Measurements from ENCODE around the gene SLC22A17. TPM values are rescaled to one million over a fixed set of nuclear protein-coding genes. Genes with fewer than 3 reads are reported as not detected.
"Not testable (repeated sequence)": the region's sequence is repeated elsewhere in the genome, so short reads cannot be mapped to it uniquely, and the experiment has no call there.

Gene SLC22A17
- total and polyA plus RNA-seq, 4 donors: 1.1 to 14.6 (median 2.6) TPM

GRCh38 chr14:23326491-23327332 is 26.0 kb downstream of the SLC22A17 start:
- Histone ChIP-seq H3K9me3 (ENCODE audit: control insufficient read depth in 4 of 4, low read length in 3 of 4) (no peaks in the 10 kb centered on the region), H3K36me3 (ENCODE audit: control insufficient read depth in 4 of 4, insufficient read depth in 3 of 4, low read depth in 1 of 4, low read length in 3 of 4) (peaks cover 8 to 22% (median 21%) of the 10 kb centered on the region in 4 donors), H3K27me3 (ENCODE audit: control insufficient read depth in 4 of 4, insufficient read depth in 4 of 4, low read length in 3 of 4) (no peaks in the 10 kb centered on the region), H3K4me1 (ENCODE audit: control insufficient read depth in 4 of 4, insufficient read depth in 4 of 4, low read length in 3 of 4) (peaks cover 0 to 20% (median 12%) of the 10 kb centered on the region in 4 donors), H3K4me3 (ENCODE audit: low read depth in 1 of 3, low read length in 3 of 3) (no peak overlapping the region), H3K27ac (ENCODE audit: low read depth in 1 of 2, low read length in 2 of 2) (no peak overlapping the region), H3K9ac (ENCODE audit: low read depth in 1 of 2, low read length in 2 of 2) (no peak overlapping the region)
- TF ChIP-seq MAX (IDR thresholded peaks at IDR 0.05) (no peak), TAF1 (conservative IDR thresholded peaks at IDR 0.05) (no peak), SP1 (IDR thresholded peaks at IDR 0.05) (no peak), HNF4A (conservative IDR thresholded peaks at IDR 0.05) (no peak), GABPA (IDR thresholded peaks at IDR 0.05 in 1 of 2, conservative IDR thresholded peaks at IDR 0.05 in 1 of 2) (no peak), JUND (IDR thresholded peaks at IDR 0.05) (no peak), HNF4G (IDR thresholded peaks at IDR 0.05) (no peak), RAD21 (IDR thresholded peaks at IDR 0.05) (no peak), YY1 (IDR thresholded peaks at IDR 0.05) (no peak), RXRA (IDR thresholded peaks at IDR 0.05) (no peak), CTCF (IDR thresholded peaks at IDR 0.05; ENCODE audit: low read depth, low read length, missing input control) (no peak), FOXA2 (IDR thresholded peaks at IDR 0.05) (no peak), FOXA1 (IDR thresholded peaks at IDR 0.05) (no peak), EGR1 (IDR thresholded peaks at IDR 0.05; ENCODE audit: low read depth in 2 of 2) (no peak), NR2F2 (IDR thresholded peaks at IDR 0.05) (no peak)
- TF ChIP-seq, protein P1, sequence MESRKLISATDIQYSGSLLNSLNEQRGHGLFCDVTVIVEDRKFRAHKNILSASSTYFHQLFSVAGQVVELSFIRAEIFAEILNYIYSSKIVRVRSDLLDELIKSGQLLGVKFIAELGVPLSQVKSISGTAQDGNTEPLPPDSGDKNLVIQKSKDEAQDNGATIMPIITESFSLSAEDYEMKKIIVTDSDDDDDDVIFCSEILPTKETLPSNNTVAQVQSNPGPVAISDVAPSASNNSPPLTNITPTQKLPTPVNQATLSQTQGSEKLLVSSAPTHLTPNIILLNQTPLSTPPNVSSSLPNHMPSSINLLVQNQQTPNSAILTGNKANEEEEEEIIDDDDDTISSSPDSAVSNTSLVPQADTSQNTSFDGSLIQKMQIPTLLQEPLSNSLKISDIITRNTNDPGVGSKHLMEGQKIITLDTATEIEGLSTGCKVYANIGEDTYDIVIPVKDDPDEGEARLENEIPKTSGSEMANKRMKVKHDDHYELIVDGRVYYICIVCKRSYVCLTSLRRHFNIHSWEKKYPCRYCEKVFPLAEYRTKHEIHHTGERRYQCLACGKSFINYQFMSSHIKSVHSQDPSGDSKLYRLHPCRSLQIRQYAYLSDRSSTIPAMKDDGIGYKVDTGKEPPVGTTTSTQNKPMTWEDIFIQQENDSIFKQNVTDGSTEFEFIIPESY (IDR thresholded peaks at IDR 0.05): no peak
- TF ChIP-seq, protein P2, sequence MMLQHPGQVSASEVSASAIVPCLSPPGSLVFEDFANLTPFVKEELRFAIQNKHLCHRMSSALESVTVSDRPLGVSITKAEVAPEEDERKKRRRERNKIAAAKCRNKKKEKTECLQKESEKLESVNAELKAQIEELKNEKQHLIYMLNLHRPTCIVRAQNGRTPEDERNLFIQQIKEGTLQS (IDR thresholded peaks at IDR 0.05): no peak
- TF ChIP-seq, protein P3, sequence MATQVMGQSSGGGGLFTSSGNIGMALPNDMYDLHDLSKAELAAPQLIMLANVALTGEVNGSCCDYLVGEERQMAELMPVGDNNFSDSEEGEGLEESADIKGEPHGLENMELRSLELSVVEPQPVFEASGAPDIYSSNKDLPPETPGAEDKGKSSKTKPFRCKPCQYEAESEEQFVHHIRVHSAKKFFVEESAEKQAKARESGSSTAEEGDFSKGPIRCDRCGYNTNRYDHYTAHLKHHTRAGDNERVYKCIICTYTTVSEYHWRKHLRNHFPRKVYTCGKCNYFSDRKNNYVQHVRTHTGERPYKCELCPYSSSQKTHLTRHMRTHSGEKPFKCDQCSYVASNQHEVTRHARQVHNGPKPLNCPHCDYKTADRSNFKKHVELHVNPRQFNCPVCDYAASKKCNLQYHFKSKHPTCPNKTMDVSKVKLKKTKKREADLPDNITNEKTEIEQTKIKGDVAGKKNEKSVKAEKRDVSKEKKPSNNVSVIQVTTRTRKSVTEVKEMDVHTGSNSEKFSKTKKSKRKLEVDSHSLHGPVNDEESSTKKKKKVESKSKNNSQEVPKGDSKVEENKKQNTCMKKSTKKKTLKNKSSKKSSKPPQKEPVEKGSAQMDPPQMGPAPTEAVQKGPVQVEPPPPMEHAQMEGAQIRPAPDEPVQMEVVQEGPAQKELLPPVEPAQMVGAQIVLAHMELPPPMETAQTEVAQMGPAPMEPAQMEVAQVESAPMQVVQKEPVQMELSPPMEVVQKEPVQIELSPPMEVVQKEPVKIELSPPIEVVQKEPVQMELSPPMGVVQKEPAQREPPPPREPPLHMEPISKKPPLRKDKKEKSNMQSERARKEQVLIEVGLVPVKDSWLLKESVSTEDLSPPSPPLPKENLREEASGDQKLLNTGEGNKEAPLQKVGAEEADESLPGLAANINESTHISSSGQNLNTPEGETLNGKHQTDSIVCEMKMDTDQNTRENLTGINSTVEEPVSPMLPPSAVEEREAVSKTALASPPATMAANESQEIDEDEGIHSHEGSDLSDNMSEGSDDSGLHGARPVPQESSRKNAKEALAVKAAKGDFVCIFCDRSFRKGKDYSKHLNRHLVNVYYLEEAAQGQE (IDR thresholded peaks at IDR 0.05): no peak
- DNase-seq (ENCODE audit: low spot score): no peak
- WGBS: 73% methylated on average over 13 of the region's 13 CpGs

DNA sequence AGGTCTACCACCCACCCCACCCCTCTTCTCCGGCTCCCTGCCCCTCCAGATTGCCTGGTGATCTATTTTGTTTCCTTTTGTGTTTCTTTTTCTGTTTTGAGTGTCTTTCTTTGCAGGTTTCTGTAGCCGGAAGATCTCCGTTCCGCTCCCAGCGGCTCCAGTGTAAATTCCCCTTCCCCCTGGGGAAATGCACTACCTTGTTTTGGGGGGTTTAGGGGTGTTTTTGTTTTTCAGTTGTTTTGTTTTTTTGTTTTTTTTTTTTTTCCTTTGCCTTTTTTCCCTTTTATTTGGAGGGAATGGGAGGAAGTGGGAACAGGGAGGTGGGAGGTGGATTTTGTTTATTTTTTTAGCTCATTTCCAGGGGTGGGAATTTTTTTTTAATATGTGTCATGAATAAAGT is 26.9 kb downstream of the SLC22A17 start:
- H3K4me1 ChIP-seq (ENCODE audit: control insufficient read depth in 4 of 4, insufficient read depth in 4 of 4, low read length in 3 of 4): peaks cover 0 to 21% (median 12%) of the 10 kb centered on the region in 4 donors
- not testable (repeated sequence) for H3K4me3 ChIP-seq (ENCODE audit: low read depth in 1 of 3, low read length in 3 of 3); H3K27ac ChIP-seq (ENCODE audit: low read depth in 1 of 2, low read length in 2 of 2); H3K27me3 ChIP-seq (ENCODE audit: control insufficient read depth in 4 of 4, insufficient read depth in 4 of 4, low read length in 3 of 4); DNase-seq (ENCODE audit: low spot score); H3K9ac ChIP-seq (ENCODE audit: low read depth in 1 of 2, low read length in 2 of 2); H3K9me3 ChIP-seq (ENCODE audit: control insufficient read depth in 4 of 4, low read length in 3 of 4)
- H3K36me3 ChIP-seq (ENCODE audit: control insufficient read depth in 4 of 4, insufficient read depth in 3 of 4, low read depth in 1 of 4, low read length in 3 of 4): peaks cover 8 to 22% (median 21%) of the 10 kb centered on the region in 4 donors
- 94% methylated on average over 5 of the region's 5 CpGs for WGBS
